Upper lobe of right lung (tissue), 1 donor: ENCODE measurements around the gene NEUROG3. TPM values are rescaled to one million over a fixed set of nuclear protein-coding genes. Genes with fewer than 3 reads are reported as not detected.
"Not testable (repeated sequence)": the region's sequence is repeated elsewhere in the genome, so short reads cannot be mapped to it uniquely, and the experiment has no call there.

ENCODE experiments used
- ATAC-seq: fragments of 200-7000 bp; cut with Tn5 transposase; one replicate; pipeline ENCODE4 v1.9.1; 2020; ENCODE audit warnings: mild to moderate bottlenecking, moderate library complexity
- DNase-seq: peaks from one replicate; pipeline ENCODE4 v3.0.0-alpha.2; 2020
- H3K27ac ChIP-seq: fragments of 200-600 bp; one replicate; pipeline ENCODE4 v1.8.0; 2022
- H3K27me3 ChIP-seq: fragments of 200-600 bp; one replicate; pipeline ENCODE4 v1.8.0; 2022; ENCODE audit warnings: mild to moderate bottlenecking
- H3K36me3 ChIP-seq: fragments of 200-600 bp; one replicate; pipeline ENCODE4 v1.8.0; 2022
- H3K4me1 ChIP-seq: fragments of 200-600 bp; one replicate; pipeline ENCODE4 v1.8.0; 2022
- H3K4me3 ChIP-seq: fragments of 200-600 bp; one replicate; pipeline ENCODE4 v1.8.0; 2022; ENCODE audit warnings: mild to moderate bottlenecking
- H3K9me3 ChIP-seq: fragments of 200-600 bp; one replicate; pipeline ENCODE4 v1.8.0; 2022
- intact Hi-C: fragments of 100-400 bp; cut with DNase I; formaldehyde crosslinking; loops from one replicate; pipeline ENCODE4 v1.11.0; 2022
- total RNA-seq: library from RNA; stranded (reverse); fragmentation: NEBNext Ultra II Directional; extraction: Animal tissue kit (Norgen Biotek cat#: 25700); gene quantifications from one replicate; pipeline ENCODE4 v1.2.1, GENCODE V29; 2021
- TF ChIP-seq, protein P1 (sequence below): fragments of 200-600 bp; IDR thresholded peaks from one replicate; pipeline ENCODE4 v1.8.0; 2022; ENCODE audit warnings: antibody characterized with exemption
- donor health status: DM: no; HTN: yes; CAD: no; lungs with severe emphysema.

The NEUROG3 gene
- total RNA-seq, 1 donor from 2014 or later, result not detected

GRCh38 chr10:69541463-69541862, 31.8 kb downstream of the NEUROG3 start:
- ATAC-seq (no peak), DNase-seq (no peak)
- no peaks in the 10 kb centered on the region for H3K9me3 ChIP-seq
- TF ChIP-seq, protein P1, sequence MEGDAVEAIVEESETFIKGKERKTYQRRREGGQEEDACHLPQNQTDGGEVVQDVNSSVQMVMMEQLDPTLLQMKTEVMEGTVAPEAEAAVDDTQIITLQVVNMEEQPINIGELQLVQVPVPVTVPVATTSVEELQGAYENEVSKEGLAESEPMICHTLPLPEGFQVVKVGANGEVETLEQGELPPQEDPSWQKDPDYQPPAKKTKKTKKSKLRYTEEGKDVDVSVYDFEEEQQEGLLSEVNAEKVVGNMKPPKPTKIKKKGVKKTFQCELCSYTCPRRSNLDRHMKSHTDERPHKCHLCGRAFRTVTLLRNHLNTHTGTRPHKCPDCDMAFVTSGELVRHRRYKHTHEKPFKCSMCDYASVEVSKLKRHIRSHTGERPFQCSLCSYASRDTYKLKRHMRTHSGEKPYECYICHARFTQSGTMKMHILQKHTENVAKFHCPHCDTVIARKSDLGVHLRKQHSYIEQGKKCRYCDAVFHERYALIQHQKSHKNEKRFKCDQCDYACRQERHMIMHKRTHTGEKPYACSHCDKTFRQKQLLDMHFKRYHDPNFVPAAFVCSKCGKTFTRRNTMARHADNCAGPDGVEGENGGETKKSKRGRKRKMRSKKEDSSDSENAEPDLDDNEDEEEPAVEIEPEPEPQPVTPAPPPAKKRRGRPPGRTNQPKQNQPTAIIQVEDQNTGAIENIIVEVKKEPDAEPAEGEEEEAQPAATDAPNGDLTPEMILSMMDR, result no peak
- H3K36me3 ChIP-seq, result no peaks in the 10 kb centered on the region
- H3K27ac ChIP-seq, result no peak overlapping the region
- intact Hi-C loops, result no loop called here
- no peaks in the 10 kb centered on the region for H3K27me3 ChIP-seq
- H3K4me3 ChIP-seq, result no peak overlapping the region
- H3K4me1 ChIP-seq, result no peaks in the 10 kb centered on the region

DNA sequence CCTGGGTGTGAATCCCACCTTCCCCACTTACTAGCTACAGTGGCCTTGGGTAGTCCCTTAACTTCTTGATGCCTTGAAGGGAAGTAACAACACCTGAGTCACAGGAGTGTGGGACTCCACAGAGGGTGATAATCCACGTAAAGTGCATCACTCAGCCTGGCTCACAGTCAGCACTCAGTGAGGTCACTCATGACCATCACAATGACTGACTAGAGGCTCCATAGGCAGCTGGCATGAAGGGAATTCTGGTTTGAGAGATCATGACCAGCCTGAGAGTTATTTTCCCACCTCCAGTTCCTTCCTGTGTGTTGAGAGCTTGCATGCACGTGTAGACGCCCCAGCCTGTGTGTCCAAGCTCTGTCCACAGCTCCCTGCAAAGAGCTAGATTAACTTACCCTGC, 34.8 kb downstream of the NEUROG3 start:
- no peaks in the 10 kb centered on the region for H3K36me3 ChIP-seq
- H3K27me3 ChIP-seq, result no peaks in the 10 kb centered on the region
- DNase-seq (no peak), ATAC-seq (no peak)
- intact Hi-C loops, result no loop called here
- no peaks in the 10 kb centered on the region for H3K9me3 ChIP-seq
- no peak overlapping the region for H3K27ac ChIP-seq
- TF ChIP-seq, protein P1, result no peak
- H3K4me3 ChIP-seq, result no peak overlapping the region
- no peaks in the 10 kb centered on the region for H3K4me1 ChIP-seq

GRCh38 chr10:69537449-69537848, 35.8 kb downstream of the NEUROG3 start:
- intact Hi-C loops, result no loop called here

GRCh38 chr10:69536521-69536920, 36.7 kb downstream of the NEUROG3 start:
- H3K4me1 ChIP-seq, H3K4me3 ChIP-seq, intact Hi-C loops, DNase-seq, H3K36me3 ChIP-seq, H3K27ac ChIP-seq, H3K9me3 ChIP-seq, H3K27me3 ChIP-seq, ATAC-seq: not testable (repeated sequence)

More at GRCh38 chr10:69537449-69537848, 35.8 kb downstream of the NEUROG3 start:
- Histone ChIP-seq H3K36me3 (no peaks in the 10 kb centered on the region), H3K4me1 (no peaks in the 10 kb centered on the region), H3K27ac (no peak overlapping the region), H3K27me3 (no peaks in the 10 kb centered on the region), H3K9me3 (no peaks in the 10 kb centered on the region), H3K4me3 (no peak overlapping the region)
- TF ChIP-seq, protein P1, result no peak
- DNase-seq (no peak), ATAC-seq (no peak)

GRCh38 chr10:69533658-69534057, 39.6 kb downstream of the NEUROG3 start:
- intact Hi-C loops, result no loop called here
- Histone ChIP-seq H3K4me1 (no peaks in the 10 kb centered on the region), H3K27me3 (no peaks in the 10 kb centered on the region), H3K36me3 (no peaks in the 10 kb centered on the region), H3K9me3 (no peaks in the 10 kb centered on the region), H3K27ac (no peak overlapping the region), H3K4me3 (no peak overlapping the region)
- ATAC-seq (no peak), DNase-seq (no peak)
- TF ChIP-seq, protein P1, result no peak

GRCh38 chr10:69527961-69528360, 45.3 kb downstream of the NEUROG3 start:
- H3K27me3 ChIP-seq, result no peaks in the 10 kb centered on the region
- no peaks in the 10 kb centered on the region for H3K36me3 ChIP-seq
- no peak for ATAC-seq
- no peak overlapping the region for H3K4me3 ChIP-seq
- no peak overlapping the region for H3K27ac ChIP-seq
- TF ChIP-seq, protein P1, result no peak
- H3K4me1 ChIP-seq, result no peaks in the 10 kb centered on the region
- H3K9me3 ChIP-seq, result no peaks in the 10 kb centered on the region
- intact Hi-C loops, result no loop called here
- no peak for DNase-seq

Other genes starting within 250 kb of the NEUROG3 start
- 0.90 TPM for gene TACR2, start 156.5 kb downstream of the NEUROG3 start, total RNA-seq
- gene TSPAN15, start 122.0 kb downstream of the NEUROG3 start, total RNA-seq, result 47.3 TPM
- gene FAM241B, start 56.8 kb upstream of the NEUROG3 start, total RNA-seq, result 5.2 TPM
- gene COL13A1, start 228.5 kb upstream of the NEUROG3 start, total RNA-seq, result 13.5 TPM